BLaER1 treated with 17β-estradiol and CSF1 and Interleukin-3, amounts not matched to agents 10 nM and 100 nM (cell line): ENCODE data around the gene GGACT.

Experiments used
- H3K27ac ChIP-seq, 11 experiments: shearing (Covaris generic); formaldehyde crosslinking; 2 replicates each; pipeline ENCODE4 v1.8.1; 2022
- H3K27me3 ChIP-seq, 11 experiments: shearing (Covaris generic); formaldehyde crosslinking; 2 replicates each; pipeline ENCODE4 v1.8.1; 2022
- H3K36me3 ChIP-seq, 11 experiments: shearing (Covaris generic); formaldehyde crosslinking; 2 replicates each; pipeline ENCODE4 v1.8.1; 2022
- H3K4me1 ChIP-seq, 10 experiments: shearing (Covaris generic); formaldehyde crosslinking; 2 replicates each; pipeline ENCODE4 v1.8.1; 2022
- H3K4me2 ChIP-seq, 11 experiments: shearing (Covaris generic); formaldehyde crosslinking; 2 replicates each; pipeline ENCODE4 v1.8.1; 2022
- H3K4me3 ChIP-seq, 10 experiments: shearing (Covaris generic); formaldehyde crosslinking; 2 replicates each; pipeline ENCODE4 v1.8.1; 2022
- H3K9ac ChIP-seq, 11 experiments: shearing (Covaris generic); formaldehyde crosslinking; 2 replicates each; pipeline ENCODE4 v1.8.1; 2022
- H3K9me3 ChIP-seq, 11 experiments: shearing (Covaris generic); formaldehyde crosslinking; replicated peaks in 1 of 11; 2 replicates each; pipeline ENCODE4 v1.8.1; 2022
- H4K20me1 ChIP-seq, 11 experiments: shearing (Covaris generic); formaldehyde crosslinking; 2 replicates each; pipeline ENCODE4 v1.8.1; 2022
- Cebpa-rat ChIP-seq, 11 experiments: shearing (Covaris generic); IDR thresholded peaks; 2 replicates each; pipeline ENCODE4 v1.8.1; 2022

The GGACT gene

GRCh38 chr13:100588331-100589177 lies at the start of gene GGACT:
Gene GGACT, minus strand, starts transcription at chr13:100588789. Its CDS starts 56,198 bp downstream, at chr13:100532591.
- no peaks in the 10 kb centered on the region for H3K36me3 ChIP-seq
- H3K9me3 ChIP-seq, result peaks cover 0 to 11% (median 6%) of the 10 kb centered on the region in 11 experiments; a peak in 7 of 22 replicates
- peak within 1 kb of the TSS; percentile 48 to 82 (median 77) for H3K9ac ChIP-seq
- H3K4me1 ChIP-seq, result peaks cover 15 to 36% (median 21%) of the 10 kb centered on the region in 10 experiments; a peak in 18 of 20 replicates
- H4K20me1 ChIP-seq, result no peaks in the 10 kb centered on the region
- TF ChIP-seq Cebpa-rat (IDR thresholded peaks at IDR 0.05), result no peak
- H3K4me3 ChIP-seq, result peak within 1 kb of the TSS; percentile 47 to 74 (median 64)
- H3K27ac ChIP-seq, result peak within 1 kb of the TSS; percentile 46 to 77 (median 65); a peak in 21 of 22 replicates
- peak within 1 kb of the TSS; percentile 68 to 92 (median 86) for H3K4me2 ChIP-seq
- H3K27me3 ChIP-seq, result peaks cover 0 to 9% (median 4%) of the 10 kb centered on the region in 11 experiments; a peak in 6 of 22 replicates

- H3K27ac ChIP-seq, result no peak overlapping the region
- H3K9ac ChIP-seq, result no peak overlapping the region
- no peaks in the 10 kb centered on the region for H3K9me3 ChIP-seq
- peaks cover 70 to 100% (median 94%) of the 10 kb centered on the region in 11 experiments for H3K36me3 ChIP-seq
- no peaks in the 10 kb centered on the region for H3K4me1 ChIP-seq
- H3K4me3 ChIP-seq, result no peak overlapping the region
- no peaks in the 10 kb centered on the region for H3K27me3 ChIP-seq
- no peak overlapping the region for H3K4me2 ChIP-seq
- H4K20me1 ChIP-seq, result peaks cover 0 to 3% (median 0%) of the 10 kb centered on the region in 11 experiments; a peak in 4 of 22 replicates
- TF ChIP-seq Cebpa-rat (IDR thresholded peaks at IDR 0.05), result no peak
Observed at GRCh38 chr13:100637796-100638195, 49.2 kb upstream of the GGACT start.

- peaks cover 68 to 100% (median 92%) of the 10 kb centered on the region in 11 experiments for H3K36me3 ChIP-seq
- no peaks in the 10 kb centered on the region for H3K27me3 ChIP-seq
- no peak overlapping the region for H3K4me2 ChIP-seq
- no peak for TF ChIP-seq Cebpa-rat (IDR thresholded peaks at IDR 0.05)
- no peaks in the 10 kb centered on the region for H3K4me1 ChIP-seq
- no peak overlapping the region for H3K27ac ChIP-seq
- no peak overlapping the region for H3K9ac ChIP-seq
- H3K9me3 ChIP-seq, result no peaks in the 10 kb centered on the region
- no peak overlapping the region for H3K4me3 ChIP-seq
- H4K20me1 ChIP-seq, result peaks cover 0 to 3% (median 0%) of the 10 kb centered on the region in 11 experiments; a peak in 4 of 22 replicates
Observed at GRCh38 chr13:100637380-100637779, 48.8 kb upstream of the GGACT start.

GRCh38 chr13:100636441-100636840 lies 47.9 kb upstream of the GGACT start:
- Histone ChIP-seq H3K27ac (no peak overlapping the region), H3K36me3 (peaks cover 59 to 100% (median 86%) of the 10 kb centered on the region in 11 experiments), H3K4me3 (no peak overlapping the region), H3K9ac (no peak overlapping the region), H3K4me2 (no peak overlapping the region), H3K27me3 (no peaks in the 10 kb centered on the region), H4K20me1 (peaks cover 0 to 3% (median 0%) of the 10 kb centered on the region in 11 experiments; a peak in 3 of 22 replicates), H3K4me1 (no peaks in the 10 kb centered on the region), H3K9me3 (no peaks in the 10 kb centered on the region)
- TF ChIP-seq Cebpa-rat (IDR thresholded peaks at IDR 0.05), result no peak

- H3K27me3 ChIP-seq, result no peaks in the 10 kb centered on the region
- no peak overlapping the region for H3K4me2 ChIP-seq
- H3K36me3 ChIP-seq, result peaks cover 55 to 100% (median 81%) of the 10 kb centered on the region in 11 experiments
- no peak overlapping the region for H3K4me3 ChIP-seq
- TF ChIP-seq Cebpa-rat (IDR thresholded peaks at IDR 0.05), result 0 out of 22 replicates have a peak, but pooled peaks of 1 of the 11 experiments have one; percentile 12
- H4K20me1 ChIP-seq, result peaks cover 0 to 3% (median 0%) of the 10 kb centered on the region in 11 experiments; a peak in 3 of 22 replicates
- H3K9ac ChIP-seq, result no peak overlapping the region
- H3K9me3 ChIP-seq, result no peaks in the 10 kb centered on the region
- H3K4me1 ChIP-seq, result no peaks in the 10 kb centered on the region
- H3K27ac ChIP-seq, result no peak overlapping the region
Observed at GRCh38 chr13:100636004-100636403, 47.4 kb upstream of the GGACT start.

- Histone ChIP-seq H3K9me3 (no peaks in the 10 kb centered on the region), H3K4me1 (no peaks in the 10 kb centered on the region), H3K27me3 (no peaks in the 10 kb centered on the region), H3K4me2 (no peak overlapping the region), H3K9ac (no peak overlapping the region), H3K36me3 (peaks cover 55 to 100% (median 83%) of the 10 kb centered on the region in 11 experiments), H3K27ac (no peak overlapping the region), H4K20me1 (peaks cover 0 to 3% (median 0%) of the 10 kb centered on the region in 11 experiments; a peak in 3 of 22 replicates), H3K4me3 (no peak overlapping the region)
- TF ChIP-seq Cebpa-rat (IDR thresholded peaks at IDR 0.05), result no peak
Observed at GRCh38 chr13:100634696-100635095, 46.1 kb upstream of the GGACT start.

GRCh38 chr13:100633461-100633860 lies 44.9 kb upstream of the GGACT start:
- no peaks in the 10 kb centered on the region for H3K27me3 ChIP-seq
- TF ChIP-seq Cebpa-rat (IDR thresholded peaks at IDR 0.05), result no peak
- no peaks in the 10 kb centered on the region for H3K4me1 ChIP-seq
- H3K4me3 ChIP-seq, result no peak overlapping the region
- H3K9ac ChIP-seq, result no peak overlapping the region
- H3K9me3 ChIP-seq, result no peaks in the 10 kb centered on the region
- H3K36me3 ChIP-seq, result peaks cover 60 to 100% (median 84%) of the 10 kb centered on the region in 11 experiments
- no peak overlapping the region for H3K4me2 ChIP-seq
- H4K20me1 ChIP-seq, result no peaks in the 10 kb centered on the region; a peak in 2 of 22 replicates
- no peak overlapping the region for H3K27ac ChIP-seq

- peaks cover 55 to 100% (median 84%) of the 10 kb centered on the region in 11 experiments for H3K36me3 ChIP-seq
- H3K4me1 ChIP-seq, result no peaks in the 10 kb centered on the region
- TF ChIP-seq Cebpa-rat (IDR thresholded peaks at IDR 0.05), result no peak
- H3K9me3 ChIP-seq, result no peaks in the 10 kb centered on the region
- no peaks in the 10 kb centered on the region for H4K20me1 ChIP-seq
- H3K27me3 ChIP-seq, result no peaks in the 10 kb centered on the region
- H3K9ac ChIP-seq, result no peak overlapping the region
- no peak overlapping the region for H3K4me2 ChIP-seq
- no peak overlapping the region for H3K4me3 ChIP-seq
- H3K27ac ChIP-seq, result no peak overlapping the region
Observed at GRCh38 chr13:100630555-100630954, 42.0 kb upstream of the GGACT start.

- H4K20me1 ChIP-seq, result no peaks in the 10 kb centered on the region
- no peak for TF ChIP-seq Cebpa-rat (IDR thresholded peaks at IDR 0.05)
- H3K36me3 ChIP-seq, result peaks cover 67 to 100% (median 89%) of the 10 kb centered on the region in 11 experiments
- no peak overlapping the region for H3K27ac ChIP-seq
- H3K9me3 ChIP-seq, result peaks cover 6 to 25% (median 21%) of the 10 kb centered on the region in 11 experiments; a peak in 19 of 22 replicates
- H3K4me1 ChIP-seq, result no peaks in the 10 kb centered on the region
- no peak overlapping the region for H3K4me2 ChIP-seq
- no peak overlapping the region for H3K9ac ChIP-seq
- no peak overlapping the region for H3K4me3 ChIP-seq
- H3K27me3 ChIP-seq, result no peaks in the 10 kb centered on the region
Observed at GRCh38 chr13:100627120-100627519, 38.5 kb upstream of the GGACT start.
